ENCODE results near the gene TLK1.

Gene TLK1

DNA sequence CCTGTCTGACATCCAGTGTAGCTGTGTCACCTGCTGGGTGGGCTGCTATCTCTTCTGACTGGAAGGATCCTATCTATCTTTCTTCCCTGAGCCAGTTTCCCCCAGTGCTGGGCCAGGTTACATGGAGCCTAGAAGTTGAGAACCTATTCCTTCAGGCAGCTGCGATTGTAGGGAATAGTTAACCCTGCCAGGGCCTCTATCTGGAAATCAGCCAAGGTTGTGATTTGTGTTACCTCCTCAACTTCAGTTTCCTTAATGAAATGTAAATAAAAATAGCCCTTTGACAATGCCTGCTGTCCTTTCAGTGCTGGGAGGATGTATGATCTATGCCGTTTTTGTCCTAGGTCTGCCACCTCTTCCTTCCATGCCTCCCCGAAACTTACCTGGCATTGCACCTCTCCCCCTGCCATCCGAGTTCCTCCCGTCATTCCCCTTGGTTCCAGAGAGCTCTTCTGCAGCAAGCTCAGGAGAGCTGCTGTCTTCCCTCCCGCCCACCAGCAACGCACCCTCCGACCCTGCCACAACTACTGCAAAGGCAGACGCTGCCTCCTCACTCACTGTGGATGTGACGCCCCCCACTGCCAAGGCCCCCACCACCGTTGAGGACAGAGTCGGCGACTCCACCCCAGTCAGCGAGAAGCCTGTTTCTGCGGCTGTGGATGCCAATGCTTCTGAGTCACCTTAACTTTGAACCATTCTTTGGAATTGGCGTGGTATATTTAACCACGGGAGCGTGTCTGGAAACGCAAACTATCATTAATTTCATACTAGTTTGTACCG, 195.1 kb downstream of the TLK1 start:
- no peak for DNase-seq (ENCODE audit: low read depth)
- TF ChIP-seq, protein P1, sequence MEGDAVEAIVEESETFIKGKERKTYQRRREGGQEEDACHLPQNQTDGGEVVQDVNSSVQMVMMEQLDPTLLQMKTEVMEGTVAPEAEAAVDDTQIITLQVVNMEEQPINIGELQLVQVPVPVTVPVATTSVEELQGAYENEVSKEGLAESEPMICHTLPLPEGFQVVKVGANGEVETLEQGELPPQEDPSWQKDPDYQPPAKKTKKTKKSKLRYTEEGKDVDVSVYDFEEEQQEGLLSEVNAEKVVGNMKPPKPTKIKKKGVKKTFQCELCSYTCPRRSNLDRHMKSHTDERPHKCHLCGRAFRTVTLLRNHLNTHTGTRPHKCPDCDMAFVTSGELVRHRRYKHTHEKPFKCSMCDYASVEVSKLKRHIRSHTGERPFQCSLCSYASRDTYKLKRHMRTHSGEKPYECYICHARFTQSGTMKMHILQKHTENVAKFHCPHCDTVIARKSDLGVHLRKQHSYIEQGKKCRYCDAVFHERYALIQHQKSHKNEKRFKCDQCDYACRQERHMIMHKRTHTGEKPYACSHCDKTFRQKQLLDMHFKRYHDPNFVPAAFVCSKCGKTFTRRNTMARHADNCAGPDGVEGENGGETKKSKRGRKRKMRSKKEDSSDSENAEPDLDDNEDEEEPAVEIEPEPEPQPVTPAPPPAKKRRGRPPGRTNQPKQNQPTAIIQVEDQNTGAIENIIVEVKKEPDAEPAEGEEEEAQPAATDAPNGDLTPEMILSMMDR (IDR thresholded peaks at IDR 0.05; ENCODE audit: insufficient read depth, low read depth, low read length, missing control alignments), result no peak
- no peak overlapping the region for H3K4me3 ChIP-seq (ENCODE audit: low read depth, low read length)

DNA sequence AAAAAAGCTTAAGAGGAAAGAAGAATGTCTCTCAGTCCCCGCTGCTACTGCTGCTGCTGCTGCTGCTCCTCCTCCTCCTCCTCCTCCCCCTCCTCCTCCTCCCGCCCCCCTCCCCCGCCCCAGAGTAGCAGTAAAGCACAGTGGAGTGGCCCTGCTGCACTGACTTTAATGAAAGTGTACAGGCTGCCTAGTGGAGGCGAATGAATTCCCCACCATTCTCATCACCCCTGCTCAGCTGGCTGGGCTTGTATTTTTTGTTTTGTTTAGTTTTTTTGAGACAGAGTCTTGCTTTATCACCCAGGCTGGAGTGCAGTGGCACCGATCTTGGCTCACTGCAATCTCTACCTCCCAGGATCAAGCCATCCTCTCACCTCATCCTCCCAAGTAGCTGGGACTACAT, 197.3 kb downstream of the TLK1 start:
- no peak overlapping the region for H3K4me3 ChIP-seq (ENCODE audit: low read depth, low read length)
- no peak for DNase-seq (ENCODE audit: low read depth)
- TF ChIP-seq, protein P1 (IDR thresholded peaks at IDR 0.05; ENCODE audit: insufficient read depth, low read depth, low read length, missing control alignments), result no peak

DNA sequence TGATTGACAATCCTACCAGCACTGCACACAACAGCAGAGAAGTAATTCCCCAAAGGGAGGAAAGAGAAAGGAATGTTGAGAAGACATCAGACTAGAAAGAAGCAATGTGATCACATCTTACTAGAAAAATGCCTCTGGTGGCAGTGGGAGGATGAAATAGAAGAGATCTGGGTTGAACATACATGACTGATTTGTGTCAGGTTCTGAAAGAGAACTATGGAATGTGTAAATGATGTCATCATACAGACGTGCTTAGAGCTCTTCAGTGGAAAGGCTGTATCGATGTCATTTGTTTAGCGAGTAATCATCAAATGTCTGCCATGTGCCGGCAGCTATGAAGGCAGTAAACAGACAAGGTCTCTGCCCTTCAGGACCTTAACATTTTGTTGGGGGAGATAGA, 206.8 kb downstream of the TLK1 start:
- DNase-seq (ENCODE audit: low read depth), result no peak
- TF ChIP-seq, protein P1 (IDR thresholded peaks at IDR 0.05; ENCODE audit: insufficient read depth, low read depth, low read length, missing control alignments), result no peak

DNA sequence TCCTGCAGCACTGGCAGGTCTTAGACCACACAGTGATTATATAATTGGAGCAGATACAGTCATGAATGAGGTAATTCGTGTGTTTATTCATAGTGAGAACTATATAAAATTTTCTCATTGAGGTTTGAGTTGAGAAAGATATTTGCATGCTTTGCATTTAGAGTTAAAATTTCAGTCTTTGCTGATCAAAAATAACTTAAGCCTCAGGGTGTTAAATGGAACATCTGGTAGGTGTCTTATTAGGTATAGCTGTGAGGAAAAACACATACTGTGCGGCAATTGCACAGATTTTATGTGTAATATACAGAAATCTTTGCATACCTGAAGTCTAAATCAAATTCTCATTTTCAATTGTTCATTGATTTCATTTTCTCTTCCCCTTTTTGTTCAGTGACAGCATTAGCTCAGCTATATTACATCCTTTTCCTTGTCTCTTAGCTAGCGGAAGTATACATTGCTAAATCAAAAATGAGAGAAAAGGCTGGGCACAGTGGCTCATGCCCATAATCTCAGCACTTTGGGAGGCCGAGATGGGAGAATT, 210.4 kb downstream of the TLK1 start:
- H3K4me3 ChIP-seq (ENCODE audit: low read depth, low read length), result no peak overlapping the region
- DNase-seq (ENCODE audit: low read depth), result peak; percentile 71
- TF ChIP-seq, protein P1 (IDR thresholded peaks at IDR 0.05; ENCODE audit: insufficient read depth, low read depth, low read length, missing control alignments), result no peak

More for the DNA sequence above, 206.8 kb downstream of the TLK1 start:
- no peak overlapping the region for H3K4me3 ChIP-seq (ENCODE audit: low read depth, low read length)

DNA sequence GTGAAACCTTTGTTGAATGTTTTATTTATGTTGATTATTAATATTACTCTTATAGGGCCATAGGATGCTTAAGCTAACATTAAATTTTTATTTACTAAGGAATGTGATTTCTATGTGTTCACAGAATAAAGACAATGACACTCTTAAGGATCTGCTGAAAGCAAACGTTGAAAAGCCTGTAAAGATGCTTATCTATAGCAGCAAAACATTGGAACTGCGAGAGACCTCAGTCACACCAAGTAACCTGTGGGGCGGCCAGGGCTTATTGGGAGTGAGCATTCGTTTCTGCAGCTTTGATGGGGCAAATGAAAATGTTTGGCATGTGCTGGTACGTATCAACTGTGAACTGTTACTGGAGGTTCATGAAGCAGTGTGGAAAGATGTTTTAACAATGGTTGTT, 211.3 kb downstream of the TLK1 start:
- no peak overlapping the region for H3K4me3 ChIP-seq (ENCODE audit: low read depth, low read length)
- DNase-seq (ENCODE audit: low read depth), result no peak
- TF ChIP-seq, protein P1 (IDR thresholded peaks at IDR 0.05; ENCODE audit: insufficient read depth, low read depth, low read length, missing control alignments), result no peak

DNA sequence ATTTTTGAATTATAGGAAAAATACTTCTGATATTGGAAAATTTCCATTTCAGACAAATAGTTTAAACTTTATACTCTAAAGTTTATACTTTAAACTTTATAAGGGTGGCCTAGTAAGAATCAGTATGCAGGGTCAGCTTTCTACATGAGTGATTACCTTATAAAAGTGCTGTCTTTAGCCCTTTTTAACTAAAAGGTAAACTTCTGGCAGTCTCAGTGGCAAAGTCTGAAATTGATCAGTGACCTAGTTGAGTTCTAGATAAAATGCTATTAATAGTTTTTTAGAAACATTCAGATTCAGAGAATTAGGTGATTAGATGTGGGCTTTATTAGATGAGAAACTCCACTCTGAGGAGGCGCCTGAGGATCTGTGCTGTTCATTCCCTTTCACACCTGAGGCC, 216.1 kb downstream of the TLK1 start:
- no peak for DNase-seq (ENCODE audit: low read depth)
- no peak overlapping the region for H3K4me3 ChIP-seq (ENCODE audit: low read depth, low read length)
- TF ChIP-seq, protein P1 (IDR thresholded peaks at IDR 0.05; ENCODE audit: insufficient read depth, low read depth, low read length, missing control alignments), result no peak
